ENCODE measurements around the gene SPHK2.
"Not testable (repeated sequence)": the region's sequence is repeated elsewhere in the genome, so short reads cannot be mapped to it uniquely, and the experiment has no call there.

The SPHK2 gene

GRCh38 chr19:48618916-48619691 is at the start of gene SPHK2, which contains the start of gene RPL18:
Gene SPHK2 (plus strand): TSS chr19:48619506. CDS start chr19:48620515, 1,009 bp downstream.
Gene RPL18 (minus strand): TSS chr19:48619178. CDS start chr19:48619143, 35 bp downstream.
- DNase-seq (ENCODE audit: low read depth): peak; percentile 99

- DNase-seq (ENCODE audit: low read depth): no peak
Observed at GRCh38 chr19:48569814-48570213, 49.5 kb upstream of the SPHK2 start.

GRCh38 chr19:48571378-48572162 is 47.7 kb upstream of the SPHK2 start:
- no peak for DNase-seq (ENCODE audit: low read depth)

- no peak for DNase-seq (ENCODE audit: low read depth)
Observed at GRCh38 chr19:48573163-48573505, 46.2 kb upstream of the SPHK2 start.

DNA sequence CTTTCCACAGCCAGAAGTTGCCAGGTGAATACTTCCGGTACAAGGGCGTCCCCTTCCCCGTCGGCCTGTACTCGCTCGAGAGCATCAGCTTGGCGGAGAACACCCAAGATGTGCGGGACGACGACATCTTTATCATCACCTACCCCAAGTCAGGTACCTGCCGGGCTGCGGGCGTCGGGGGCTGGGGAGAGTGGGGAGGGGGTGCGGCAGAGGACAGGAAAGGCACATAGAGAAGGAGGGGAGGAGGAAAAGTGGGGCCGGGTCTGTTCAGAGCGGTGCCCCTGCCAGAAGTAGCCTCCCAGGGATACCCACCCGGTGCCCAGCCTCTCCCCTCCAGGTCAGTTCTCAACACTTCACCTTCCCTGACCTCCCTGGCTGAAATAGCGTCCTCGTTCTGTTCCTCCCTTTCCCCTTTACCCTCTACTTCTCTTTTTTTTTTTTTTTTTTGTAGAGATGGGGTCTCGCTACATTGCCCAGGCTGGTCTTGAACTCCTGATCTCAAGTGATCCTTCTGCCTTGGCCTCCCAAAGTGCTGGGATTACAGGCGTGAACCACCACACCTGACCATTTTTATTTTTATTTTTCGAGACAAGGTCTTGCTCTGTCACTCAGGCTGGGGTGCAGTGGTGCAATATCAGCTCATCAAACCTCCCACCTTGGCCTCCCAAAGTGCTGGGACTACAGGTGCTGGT is 43.2 kb upstream of the SPHK2 start:
- DNase-seq (ENCODE audit: low read depth): no peak

- not testable (repeated sequence) for DNase-seq (ENCODE audit: low read depth)
Observed at GRCh38 chr19:48577908-48578307, 41.4 kb upstream of the SPHK2 start.

DNA sequence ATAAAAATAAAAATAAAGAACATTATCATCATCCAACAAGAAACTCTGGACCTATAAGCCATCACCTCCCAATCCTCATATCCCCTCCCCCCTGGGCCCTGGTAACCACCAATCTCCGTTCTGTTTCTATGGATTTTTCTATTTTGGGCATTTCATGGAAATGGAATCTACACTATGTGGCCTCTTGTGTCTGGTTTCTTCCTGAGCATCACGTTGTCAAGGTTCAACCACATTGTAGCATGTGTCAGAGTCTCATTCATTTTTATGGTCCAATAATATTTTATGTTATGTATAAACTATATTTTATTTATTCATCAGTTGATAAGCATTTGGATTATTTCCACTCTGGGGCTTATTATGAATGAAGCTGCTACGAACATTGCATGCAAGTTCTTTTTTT is 40.4 kb upstream of the SPHK2 start:
- no peak for DNase-seq (ENCODE audit: low read depth)

DNA sequence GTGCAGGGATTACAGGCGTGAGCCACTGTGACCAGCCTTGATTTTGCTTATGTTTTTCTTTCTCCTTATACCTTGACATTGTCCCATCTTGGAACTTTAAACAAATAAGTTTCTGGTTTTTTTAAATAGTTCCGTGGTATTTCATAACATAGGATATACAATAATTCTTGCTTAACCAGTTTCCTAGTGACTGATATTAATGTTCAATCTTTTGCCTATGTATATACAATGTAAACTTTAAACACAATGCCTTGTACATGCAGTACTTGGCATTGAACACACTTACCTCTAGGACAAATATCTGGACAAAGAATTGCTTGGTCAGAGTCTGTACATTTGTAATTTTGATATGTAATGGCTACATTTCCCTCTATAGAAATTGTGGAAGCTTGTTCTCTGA is 37.1 kb upstream of the SPHK2 start:
- no peak for DNase-seq (ENCODE audit: low read depth)

- no peak for DNase-seq (ENCODE audit: low read depth)
Observed at GRCh38 chr19:48587387-48587786, 31.9 kb upstream of the SPHK2 start.

DNA sequence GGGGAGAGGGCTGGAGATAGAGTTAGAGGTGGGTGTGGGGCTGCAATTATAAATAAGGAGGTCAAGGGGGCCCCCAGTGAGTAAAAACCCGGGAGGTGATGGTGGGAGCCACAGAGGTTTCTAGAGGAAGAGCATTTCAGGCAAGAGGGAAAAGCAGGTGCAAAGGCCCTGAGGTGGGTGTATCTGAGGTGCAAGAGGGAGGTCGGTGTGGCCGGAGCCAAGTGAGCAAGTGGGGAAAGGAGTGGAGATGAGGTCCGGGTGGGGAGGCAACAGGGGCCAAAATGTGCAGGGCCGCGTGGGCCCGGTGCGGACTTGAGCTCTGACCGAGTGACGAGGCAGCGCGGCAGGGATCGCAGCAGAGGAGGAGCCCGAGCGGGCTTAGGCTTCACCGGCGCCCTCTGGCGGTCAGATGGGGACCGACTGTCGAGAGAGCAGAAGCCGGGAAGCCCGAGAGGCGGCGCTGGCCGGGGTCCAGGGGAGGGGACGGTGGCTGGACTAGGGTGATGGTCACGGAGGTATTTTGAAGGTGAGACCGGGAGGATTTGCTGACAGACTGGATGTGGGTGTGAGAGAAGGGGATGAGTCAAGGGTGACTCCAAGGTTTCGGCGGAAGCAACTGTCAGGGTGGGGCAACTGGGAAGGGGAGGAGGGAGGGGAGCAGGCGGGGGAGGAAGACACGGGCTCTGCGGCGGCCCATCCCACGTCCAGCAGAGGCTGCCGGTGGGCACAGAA is 30.5 kb upstream of the SPHK2 start:
- peak; percentile 66 for DNase-seq (ENCODE audit: low read depth)

GRCh38 chr19:48591021-48591420 is 28.3 kb upstream of the SPHK2 start:
- DNase-seq (ENCODE audit: low read depth): no peak

GRCh38 chr19:48595171-48595570 is 24.1 kb upstream of the SPHK2 start:
- no peak for DNase-seq (ENCODE audit: low read depth)

DNA sequence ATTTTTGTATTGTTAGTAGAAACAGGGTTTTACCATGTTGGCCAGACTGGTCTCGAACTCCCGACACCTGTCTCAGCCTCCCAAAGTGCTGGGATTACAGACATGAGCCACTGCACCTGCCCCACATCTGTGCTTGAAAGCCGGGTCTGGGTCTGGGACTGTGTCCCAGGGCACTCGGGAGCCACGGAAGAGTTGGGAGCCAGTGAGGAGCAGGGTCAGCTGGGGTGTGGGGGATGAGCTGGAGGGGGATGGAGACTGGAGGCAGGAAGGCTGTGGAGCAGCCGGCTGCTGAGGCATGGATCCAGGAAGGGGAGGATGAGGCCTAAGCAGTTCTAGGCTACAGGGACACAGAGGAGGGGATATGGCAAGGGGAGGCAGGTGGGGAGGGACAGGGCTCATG is 23.5 kb upstream of the SPHK2 start:
- DNase-seq (ENCODE audit: low read depth): no peak

DNA sequence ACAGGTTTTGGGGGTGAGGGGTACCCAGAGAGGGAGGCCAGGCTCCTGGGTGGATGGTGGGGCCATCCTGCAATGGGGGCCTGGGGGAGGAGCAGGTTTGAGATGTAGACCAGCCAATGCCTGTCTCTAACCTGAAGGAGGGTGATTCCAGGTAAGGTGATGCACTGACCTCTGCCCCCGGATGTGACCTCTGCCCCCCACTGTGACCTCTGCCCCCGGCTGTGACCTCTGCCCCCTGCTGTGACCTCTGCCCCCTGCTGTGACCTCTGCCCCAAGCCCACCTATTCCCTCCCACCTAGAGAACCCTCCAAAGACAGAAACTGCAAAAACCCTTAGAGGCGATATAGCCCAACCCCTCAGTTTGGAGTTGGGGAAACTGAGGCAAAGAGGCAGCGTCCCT is 23.1 kb upstream of the SPHK2 start:
- no peak for DNase-seq (ENCODE audit: low read depth)

DNA sequence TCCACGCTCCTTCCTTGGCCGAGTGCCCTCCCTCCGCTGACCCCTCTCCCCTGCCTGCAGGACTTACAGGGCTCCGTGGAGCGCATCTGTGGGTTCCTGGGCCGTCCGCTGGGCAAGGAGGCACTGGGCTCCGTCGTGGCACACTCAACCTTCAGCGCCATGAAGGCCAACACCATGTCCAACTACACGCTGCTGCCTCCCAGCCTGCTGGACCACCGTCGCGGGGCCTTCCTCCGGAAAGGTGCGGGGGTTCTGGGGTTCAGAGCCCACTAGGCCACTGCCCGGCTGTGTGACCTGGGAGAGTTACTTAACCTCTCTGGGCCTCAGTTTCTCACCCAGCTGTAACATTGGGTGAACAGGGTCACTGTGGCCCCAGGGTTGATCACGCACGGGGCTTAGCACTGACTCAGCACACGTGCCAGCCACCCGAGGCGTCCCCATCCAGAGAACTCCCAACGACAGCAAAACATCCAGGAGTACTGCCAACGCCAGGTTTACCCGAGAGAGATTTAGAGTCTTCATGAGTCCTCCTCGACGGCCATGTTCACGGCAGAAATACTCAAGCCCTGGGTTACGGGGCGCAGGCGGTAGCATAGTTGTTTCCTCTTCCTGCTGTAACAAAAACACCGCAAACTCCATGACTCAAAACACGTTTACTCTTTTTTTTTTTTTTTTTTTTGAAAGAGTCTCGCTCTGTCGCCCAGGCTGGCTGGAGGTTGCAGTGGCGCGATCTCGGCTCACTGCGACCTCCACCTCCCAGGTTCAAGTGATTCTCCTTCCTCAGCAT is 22.4 kb upstream of the SPHK2 start:
- no peak for DNase-seq (ENCODE audit: low read depth)

GRCh38 chr19:48598996-48599700 is 20.2 kb upstream of the SPHK2 start:
- no peak for DNase-seq (ENCODE audit: low read depth)

- no peak for DNase-seq (ENCODE audit: low read depth)
Observed at GRCh38 chr19:48600679-48601417, 18.5 kb upstream of the SPHK2 start.

- no peak for DNase-seq (ENCODE audit: low read depth)
Observed at GRCh38 chr19:48603001-48603400, 16.3 kb upstream of the SPHK2 start.

GRCh38 chr19:48603449-48603848 is 15.9 kb upstream of the SPHK2 start:
- DNase-seq (ENCODE audit: low read depth): no peak

DNA sequence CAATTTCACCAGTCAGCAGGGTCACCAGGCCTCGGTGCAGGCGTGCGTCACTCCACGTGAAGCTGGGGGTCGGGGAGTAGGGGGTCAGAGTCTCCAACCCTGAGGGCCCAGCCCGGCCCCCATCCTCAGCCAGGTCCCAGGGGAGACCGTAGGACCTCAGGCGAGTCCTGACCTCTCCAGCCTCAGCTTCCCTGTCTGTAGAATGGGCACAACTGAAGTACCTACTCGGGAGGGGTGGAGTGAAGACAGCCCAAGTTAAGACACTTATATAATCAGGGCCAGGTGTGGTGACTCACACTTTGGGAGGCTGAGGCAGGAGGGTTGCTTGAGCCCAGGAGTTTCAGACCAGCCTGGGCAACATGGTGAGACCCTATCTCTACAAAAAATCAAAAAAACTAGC is 15.5 kb upstream of the SPHK2 start:
- DNase-seq (ENCODE audit: low read depth): no peak
